Thyroid gland (tissue), 4 donors: ENCODE measurements around the gene KDM4B. TPM values are rescaled to one million over a fixed set of nuclear protein-coding genes. Genes with fewer than 3 reads are reported as not detected.

Source experiments
- DNase-seq, 2 donors: peaks; one replicate each; pipeline ENCODE4 v3.0.0-alpha.2; 2019
- H3K27ac ChIP-seq, 3 donors: fragments of 200-600 bp; sonication (generic); 1 replicate in 2 of 3; 2 replicates in 1 of 3; pipeline ENCODE4 v1.5.1; 2016 to 2019; ENCODE audit warnings: mild to moderate bottlenecking in 1 of 3, moderate library complexity in 1 of 3
- H3K27me3 ChIP-seq: fragments of 200-600 bp; sonication (generic); one replicate; pipeline ENCODE4 v1.5.1; 2019
- H3K36me3 ChIP-seq, 2 donors: fragments of 200-600 bp; sonication (generic); one replicate each; pipeline ENCODE4 v1.5.1; 2016 to 2019
- H3K4me1 ChIP-seq, 2 donors: fragments of 200-600 bp; sonication (generic); one replicate each; pipeline ENCODE4 v1.5.1; 2017 to 2019
- H3K4me3 ChIP-seq, 3 donors: fragments of 200-600 bp; sonication (generic); replicated peaks in 1 of 3; 1 replicate in 2 of 3; 2 replicates in 1 of 3; pipeline ENCODE4 v1.5.1; 2016; ENCODE audit warnings: mild to moderate bottlenecking in 1 of 3
- H3K9me3 ChIP-seq: fragments of 200-600 bp; sonication (generic); one replicate; pipeline ENCODE4 v1.5.1; 2017
- POLR2A ChIP-seq, 2 donors: fragments of 450-650 bp; IDR thresholded peaks; one replicate each; pipeline ENCODE4 v1.6.1; 2017; ENCODE audit warnings: antibody characterized with exemption in 2 of 2, mild to moderate bottlenecking in 2 of 2, moderate library complexity in 1 of 2
- WGBS, 2 donors: methylation state at CpG; one replicate each; pipeline ENCODE4 v1.1.5; 2017; 5-methylcytosine and 5-hydroxymethylcytosine counted together
- intact Hi-C: fragments of 100-400 bp; cut with DNase I; formaldehyde crosslinking; loops from one replicate; pipeline ENCODE4 v1.15.1; 2023
- total RNA-seq, 4 donors: library from RNA; depleted of rRNA; stranded (reverse); fragments of >200 nt; gene quantifications; one replicate each; pipeline ENCODE4 v1.2.3, GENCODE V29; 2016
- TF ChIP-seq, protein P1 (sequence below), 6 experiments: fragments of 200-600 bp in 3 of 6; fragments of 450-650 bp in 3 of 6; sonication (generic) in 3 of 6; IDR thresholded peaks; one replicate each; pipeline ENCODE4 v1.5.1; 2016 to 2019; ENCODE audit warnings: antibody characterized with exemption in 6 of 6, mild to moderate bottlenecking in 2 of 6, inconsistent platforms in 1 of 6, moderate library complexity in 1 of 6

Gene KDM4B
- total RNA-seq, 4 donors from 2014 or later = 44.3 to 87.2 (median 75.8) TPM

DNA sequence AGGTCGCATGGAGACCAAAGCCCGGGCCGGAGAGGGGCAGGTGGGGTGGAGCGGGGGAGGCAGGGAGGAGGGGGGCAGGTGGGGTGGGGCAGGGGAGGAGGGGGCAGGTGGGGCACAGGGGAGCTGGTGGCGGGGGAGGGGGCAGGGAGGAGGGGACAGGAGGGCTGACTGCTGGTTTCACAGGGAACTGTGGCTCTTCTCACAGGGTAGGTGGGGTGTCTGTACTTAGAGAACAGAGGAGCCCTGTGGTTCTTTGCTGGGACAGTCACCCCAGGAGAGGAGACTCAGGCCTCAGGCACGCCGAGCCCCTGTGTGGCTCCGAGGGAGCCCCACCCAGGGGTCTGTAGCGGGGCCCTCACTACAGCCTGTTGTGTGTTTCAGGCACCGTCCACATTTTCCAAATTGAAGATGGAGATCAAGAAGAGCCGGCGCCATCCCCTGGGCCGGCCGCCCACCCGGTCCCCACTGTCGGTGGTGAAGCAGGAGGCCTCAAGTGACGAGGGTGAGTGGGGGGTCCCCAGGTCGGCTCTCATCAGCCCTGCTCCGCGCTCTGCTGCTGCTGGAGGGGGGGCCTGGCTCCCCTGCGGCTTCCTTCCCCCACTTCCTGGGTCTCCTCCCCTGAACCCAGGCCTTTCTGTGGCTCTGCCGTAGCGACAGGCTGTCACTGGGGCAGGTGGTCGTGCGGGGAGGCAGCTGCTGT, 162.7 kb downstream of the KDM4B start:
- DNase-seq = no peak
- Histone ChIP-seq H3K36me3 (peaks cover 33 to 37% of the 10 kb centered on the region in 2 donors), H3K4me1 (peaks cover 3 to 45% of the 10 kb centered on the region in 2 donors), H3K4me3 (no peak overlapping the region), H3K27ac (peak overlapping the region in 1 of 3 donors; percentile 59), H3K27me3 (no peaks in the 10 kb centered on the region), H3K9me3 (no peaks in the 10 kb centered on the region)
- TF ChIP-seq POLR2A (IDR thresholded peaks at IDR 0.05) = no peak
- TF ChIP-seq, protein P1, sequence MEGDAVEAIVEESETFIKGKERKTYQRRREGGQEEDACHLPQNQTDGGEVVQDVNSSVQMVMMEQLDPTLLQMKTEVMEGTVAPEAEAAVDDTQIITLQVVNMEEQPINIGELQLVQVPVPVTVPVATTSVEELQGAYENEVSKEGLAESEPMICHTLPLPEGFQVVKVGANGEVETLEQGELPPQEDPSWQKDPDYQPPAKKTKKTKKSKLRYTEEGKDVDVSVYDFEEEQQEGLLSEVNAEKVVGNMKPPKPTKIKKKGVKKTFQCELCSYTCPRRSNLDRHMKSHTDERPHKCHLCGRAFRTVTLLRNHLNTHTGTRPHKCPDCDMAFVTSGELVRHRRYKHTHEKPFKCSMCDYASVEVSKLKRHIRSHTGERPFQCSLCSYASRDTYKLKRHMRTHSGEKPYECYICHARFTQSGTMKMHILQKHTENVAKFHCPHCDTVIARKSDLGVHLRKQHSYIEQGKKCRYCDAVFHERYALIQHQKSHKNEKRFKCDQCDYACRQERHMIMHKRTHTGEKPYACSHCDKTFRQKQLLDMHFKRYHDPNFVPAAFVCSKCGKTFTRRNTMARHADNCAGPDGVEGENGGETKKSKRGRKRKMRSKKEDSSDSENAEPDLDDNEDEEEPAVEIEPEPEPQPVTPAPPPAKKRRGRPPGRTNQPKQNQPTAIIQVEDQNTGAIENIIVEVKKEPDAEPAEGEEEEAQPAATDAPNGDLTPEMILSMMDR (IDR thresholded peaks at IDR 0.05) = no peak
- intact Hi-C loops = no loop called here
- 39 to 65% methylated on average over 14 to 19 of the region's 25 CpGs for WGBS, 2 donors

DNA sequence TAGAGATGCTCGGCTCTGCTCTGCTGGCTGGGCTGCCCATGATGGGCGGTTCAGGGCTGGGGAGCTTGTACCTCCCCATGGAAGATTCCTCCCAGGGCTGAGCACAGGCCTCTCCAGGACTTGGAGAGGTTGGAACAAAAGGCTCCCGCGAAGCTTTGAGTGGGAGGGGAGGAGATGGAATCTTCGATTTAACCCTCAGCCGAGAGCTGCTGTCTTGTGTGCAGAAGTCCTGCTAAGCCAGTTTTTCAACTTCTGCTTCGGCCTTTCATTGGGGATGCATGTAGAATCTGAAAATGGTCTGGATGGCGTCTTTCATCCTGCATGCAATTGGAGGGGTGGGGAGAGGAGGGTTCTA, 163.3 kb downstream of the KDM4B start:
- intact Hi-C loops = no loop called here
- no peaks in the 10 kb centered on the region for H3K27me3 ChIP-seq
- H3K27ac ChIP-seq = peak overlapping the region in 1 of 3 donors; percentile 59
- no peaks in the 10 kb centered on the region for H3K9me3 ChIP-seq
- H3K36me3 ChIP-seq = peaks cover 39 to 42% of the 10 kb centered on the region in 2 donors
- TF ChIP-seq POLR2A (IDR thresholded peaks at IDR 0.05) = no peak
- TF ChIP-seq, protein P1 (IDR thresholded peaks at IDR 0.05) = no peak
- 30 to 57% methylated on average over 7 to 8 of the region's 8 CpGs for WGBS, 2 donors
- DNase-seq = peak; percentile 74 to 91
- peaks cover 3 to 44% of the 10 kb centered on the region in 2 donors for H3K4me1 ChIP-seq
- H3K4me3 ChIP-seq = no peak overlapping the region

DNA sequence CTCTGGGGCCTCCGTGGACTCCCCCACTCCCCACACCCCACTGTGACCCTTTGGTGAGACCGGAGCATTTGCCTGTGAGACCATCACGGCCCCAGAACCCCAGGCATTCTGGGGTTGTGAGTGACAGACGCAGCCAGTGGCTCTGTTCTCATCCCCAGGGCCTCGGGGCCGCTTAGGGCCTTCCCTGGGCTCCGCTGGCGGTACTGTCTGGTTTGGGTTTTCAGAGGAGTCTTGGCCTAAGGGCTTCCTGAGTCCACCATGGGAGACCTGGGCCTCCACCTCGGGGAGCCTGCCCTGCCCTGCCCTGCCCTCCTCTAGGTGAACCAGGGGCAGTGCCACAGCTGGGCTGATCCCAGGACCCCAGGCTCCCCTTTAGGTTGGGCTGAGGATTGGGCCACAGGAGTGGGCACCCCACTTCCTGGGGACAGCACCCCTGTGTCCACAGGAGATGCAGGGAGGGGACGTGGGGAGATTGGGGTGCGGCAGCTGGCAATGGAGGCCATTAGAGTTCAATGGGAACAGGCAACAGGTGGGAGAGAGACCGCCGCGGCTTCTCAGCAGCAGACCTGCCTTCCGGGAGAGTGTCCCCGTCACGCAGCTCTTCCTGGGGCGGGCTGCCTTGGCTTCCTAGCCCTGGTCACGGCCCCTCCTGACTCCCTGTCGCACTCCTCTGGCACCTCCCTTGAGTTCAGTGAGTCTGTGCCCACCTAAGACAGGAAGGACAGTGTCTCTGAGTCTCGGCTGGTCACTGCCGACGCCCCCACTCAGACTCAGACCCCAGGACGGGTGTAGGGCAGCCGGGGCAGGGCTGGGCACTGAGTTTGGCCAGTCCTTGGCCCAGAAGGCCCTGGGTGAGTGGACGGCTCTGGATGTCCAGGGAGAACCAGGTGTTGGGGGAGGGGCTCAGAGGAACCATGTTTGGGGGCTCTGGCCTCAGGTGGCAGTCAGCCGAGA, 164.1 kb downstream of the KDM4B start:
- DNase-seq = no peak
- peak overlapping the region in 1 of 3 donors; percentile 59 for H3K27ac ChIP-seq
- H3K36me3 ChIP-seq = peaks cover 47 to 50% of the 10 kb centered on the region in 2 donors
- TF ChIP-seq, protein P1 (IDR thresholded peaks at IDR 0.05) = no peak
- no peak for TF ChIP-seq POLR2A (IDR thresholded peaks at IDR 0.05)
- 85 to 94% methylated on average over 14 to 26 of the region's 27 CpGs for WGBS, 2 donors
- no peak overlapping the region for H3K4me3 ChIP-seq
- no peaks in the 10 kb centered on the region for H3K27me3 ChIP-seq
- intact Hi-C loops = no loop called here
- H3K4me1 ChIP-seq = peaks cover 0 to 36% of the 10 kb centered on the region in 2 donors
- H3K9me3 ChIP-seq = no peaks in the 10 kb centered on the region

DNA sequence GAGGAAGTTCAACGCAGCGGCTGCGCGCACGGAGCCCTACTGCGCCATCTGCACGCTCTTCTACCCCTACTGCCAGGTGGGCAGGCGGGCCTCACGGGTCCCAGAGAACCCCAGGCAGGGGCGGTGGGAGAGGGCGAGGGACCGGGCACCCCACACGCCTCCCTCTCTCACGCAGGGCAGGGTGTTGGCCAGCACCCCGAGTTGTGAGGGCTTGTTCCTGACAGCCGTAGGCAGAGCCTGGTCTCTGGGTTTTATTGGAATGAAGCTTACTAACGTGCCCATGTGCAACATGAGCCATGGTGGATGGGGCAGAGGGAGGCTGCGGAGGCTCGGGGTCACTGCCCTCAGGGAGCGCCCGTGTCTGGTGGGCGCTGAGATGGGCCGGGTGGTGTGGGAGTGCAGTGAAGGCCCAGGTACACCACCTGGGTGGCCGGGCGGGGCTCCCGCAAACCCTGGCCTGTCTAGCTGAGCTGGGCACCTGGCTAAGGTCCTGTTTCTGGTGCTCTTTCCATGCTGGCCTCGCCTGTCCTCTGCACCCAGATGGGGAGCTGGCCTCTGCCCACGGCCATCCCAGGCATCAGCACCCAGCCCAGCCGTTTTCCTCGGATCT, 165.2 kb downstream of the KDM4B start:
- Histone ChIP-seq H3K27ac (no peak overlapping the region), H3K36me3 (peaks cover 58 to 61% of the 10 kb centered on the region in 2 donors), H3K9me3 (no peaks in the 10 kb centered on the region), H3K4me3 (no peak overlapping the region), H3K4me1 (peaks cover 0 to 25% of the 10 kb centered on the region in 2 donors), H3K27me3 (no peaks in the 10 kb centered on the region)
- 95 to 96% methylated on average over 21 to 28 of the region's 30 CpGs for WGBS, 2 donors
- TF ChIP-seq, protein P1 (IDR thresholded peaks at IDR 0.05) = no peak
- TF ChIP-seq POLR2A (IDR thresholded peaks at IDR 0.05) = no peak
- no peak for DNase-seq
- intact Hi-C loops = no loop called here
